Activated CD4-positive, CD25-positive, alpha-beta regulatory T cell treated with anti-CD3 and anti-CD28 coated beads, Interleukin-2, amount 50 U/mL, for 24 hours (primary cell): ENCODE measurements around the gene SDHC.
"Not testable (repeated sequence)": the region's sequence is repeated elsewhere in the genome, so short reads cannot be mapped to it uniquely, and the experiment has no call there.

Experiments used
- ATAC-seq, 2 donors: fragments of 150-1000 bp; cut with Tn5 transposase; one replicate each; pipeline ENCODE4 v1.10.0; 2021; ENCODE audit warnings: mild to moderate bottlenecking in 1 of 2, moderate library complexity in 1 of 2

SDHC gene

DNA sequence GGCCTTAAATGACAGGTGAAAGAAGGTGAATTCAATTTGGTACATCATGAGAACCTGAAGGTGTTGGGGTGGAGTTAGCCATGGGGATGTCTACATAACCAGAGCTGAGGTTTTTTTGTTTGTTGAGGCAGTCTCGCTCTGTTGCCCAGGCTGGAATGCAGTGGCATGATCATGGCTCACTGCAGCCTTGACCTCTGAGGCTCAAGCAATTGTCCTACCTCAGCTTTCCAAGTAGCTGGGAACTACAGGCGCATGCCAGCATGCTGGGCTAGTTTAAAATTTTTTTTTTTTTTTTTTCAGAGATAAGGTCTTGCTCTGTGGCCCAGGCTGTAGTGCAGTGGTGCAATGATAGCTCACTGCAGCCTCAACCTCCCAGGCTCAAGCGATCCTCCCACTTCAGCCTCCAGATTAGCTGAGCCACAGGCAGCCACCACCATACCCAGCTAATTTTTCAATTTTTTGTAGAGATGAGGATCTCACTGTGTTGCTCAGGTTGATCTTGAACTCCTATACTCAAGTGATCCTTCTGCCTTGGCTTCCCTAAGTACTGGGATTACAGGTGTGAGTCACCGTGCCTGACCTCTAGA lies 2.5 kb upstream of the SDHC start:
- ATAC-seq, result no peak

DNA sequence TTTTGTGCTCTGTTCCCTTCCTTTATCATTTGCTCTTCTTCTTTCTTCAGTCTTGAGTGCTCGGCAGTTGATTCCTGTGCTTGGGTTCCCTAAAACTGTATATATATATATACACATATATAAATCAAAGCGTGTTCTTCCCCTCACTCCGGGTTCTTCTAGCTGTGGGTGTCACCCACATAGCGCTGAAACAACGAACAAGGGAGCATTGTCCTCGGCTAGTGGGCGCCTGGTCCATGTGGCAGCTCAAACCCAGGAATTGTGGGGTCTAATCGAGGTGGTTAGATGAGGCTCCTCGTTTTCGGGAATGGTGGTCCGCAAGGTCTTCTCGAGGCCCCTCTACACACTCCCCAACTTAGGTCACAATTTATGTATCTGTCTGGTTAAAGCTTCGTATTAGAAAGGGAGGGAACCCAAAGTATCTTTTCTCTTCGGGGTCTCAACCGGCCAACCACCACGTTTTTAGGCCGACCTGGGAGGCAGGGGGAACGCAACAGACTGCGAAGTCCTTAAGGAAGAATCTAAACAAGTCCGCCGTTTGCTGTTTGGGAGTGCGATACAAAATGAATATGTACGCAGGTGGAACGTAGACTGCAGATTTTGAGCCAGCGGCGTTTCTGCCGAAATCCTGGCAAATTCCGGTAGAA lies 504 bp upstream of the SDHC start:
- no peak for ATAC-seq

GRCh38 chr1:161315841-161316674 lies 1.9 kb downstream of the SDHC start:
- not testable (repeated sequence) for ATAC-seq

DNA sequence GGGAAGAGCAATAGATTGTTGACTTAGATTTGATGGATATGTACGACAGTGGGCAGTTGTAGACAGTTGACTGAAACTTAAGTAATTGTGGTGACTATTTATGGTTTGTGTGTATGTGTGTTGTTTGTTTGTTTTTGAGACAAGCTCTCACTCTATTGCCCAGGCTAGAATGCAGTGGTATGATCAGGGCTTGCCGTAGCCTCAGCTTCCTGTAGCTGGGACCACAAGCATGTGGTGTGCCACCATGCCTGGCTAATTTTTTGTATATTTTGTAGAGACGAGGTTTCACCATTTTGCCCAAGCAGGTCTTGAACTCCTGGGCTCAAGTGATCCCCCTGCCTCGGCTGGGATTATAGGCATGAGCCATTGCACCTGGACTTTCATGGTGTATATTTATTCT lies 9.8 kb downstream of the SDHC start:
- no peak for ATAC-seq

DNA sequence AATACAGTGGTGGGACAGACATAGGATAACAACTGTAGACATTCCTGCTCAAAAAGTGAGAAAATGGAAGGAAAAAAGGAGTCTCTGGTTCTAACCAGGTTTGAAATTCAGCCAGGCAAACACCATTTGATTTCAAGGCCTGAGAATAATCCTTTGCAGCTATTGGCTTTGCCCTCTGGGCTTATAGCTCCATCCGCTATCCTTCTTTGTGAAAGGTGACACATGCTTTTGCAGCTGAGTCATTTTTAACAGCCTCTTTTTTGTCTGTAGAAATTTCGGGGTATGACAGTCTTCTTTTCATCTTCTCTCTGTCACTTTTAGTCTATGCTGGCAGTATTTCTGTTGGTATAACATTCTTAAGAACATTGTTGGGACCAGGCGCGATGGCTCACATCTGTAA lies 16.2 kb downstream of the SDHC start:
- ATAC-seq, result no peak

DNA sequence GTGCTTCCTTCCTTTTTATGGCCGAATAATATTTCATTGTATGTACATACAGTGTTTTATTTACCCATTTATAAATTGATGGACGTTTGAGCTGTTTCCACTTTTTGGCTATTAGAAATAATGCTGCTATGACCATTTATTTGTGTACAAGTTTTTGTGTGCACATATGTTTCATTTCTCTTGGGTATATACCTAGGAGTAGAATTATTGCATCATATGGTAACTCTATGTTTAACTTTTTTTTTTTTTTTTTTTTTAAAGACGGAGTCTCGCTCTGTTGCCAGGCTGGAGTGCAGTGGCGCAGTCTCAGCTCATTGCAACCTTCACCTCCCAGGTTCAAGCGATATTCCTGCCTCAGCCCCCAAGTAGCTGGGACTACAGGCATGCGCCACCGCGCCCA lies 19.0 kb downstream of the SDHC start:
- no peak for ATAC-seq

GRCh38 chr1:161335796-161336195 lies 21.6 kb downstream of the SDHC start:
- ATAC-seq, result no peak

DNA sequence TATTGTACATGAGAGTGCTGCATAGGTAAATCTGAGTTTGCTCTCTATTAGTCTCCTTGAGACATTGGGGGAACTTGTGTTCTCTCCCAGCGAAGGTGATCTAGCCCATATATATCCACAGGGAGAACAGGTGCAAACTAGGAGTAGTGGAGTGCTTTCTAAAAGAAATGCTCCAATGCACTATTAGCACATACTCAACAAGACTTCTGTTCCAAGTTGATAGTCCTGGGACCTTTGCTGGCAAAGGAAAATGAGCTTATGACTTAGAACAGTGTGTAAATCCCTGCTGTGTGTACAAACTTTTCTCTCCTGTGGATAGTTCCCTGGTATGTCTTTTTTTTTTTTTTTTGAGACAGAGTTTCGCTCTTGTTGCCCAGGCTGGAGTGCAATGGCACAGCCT lies 28.0 kb downstream of the SDHC start:
- no peak for ATAC-seq

DNA sequence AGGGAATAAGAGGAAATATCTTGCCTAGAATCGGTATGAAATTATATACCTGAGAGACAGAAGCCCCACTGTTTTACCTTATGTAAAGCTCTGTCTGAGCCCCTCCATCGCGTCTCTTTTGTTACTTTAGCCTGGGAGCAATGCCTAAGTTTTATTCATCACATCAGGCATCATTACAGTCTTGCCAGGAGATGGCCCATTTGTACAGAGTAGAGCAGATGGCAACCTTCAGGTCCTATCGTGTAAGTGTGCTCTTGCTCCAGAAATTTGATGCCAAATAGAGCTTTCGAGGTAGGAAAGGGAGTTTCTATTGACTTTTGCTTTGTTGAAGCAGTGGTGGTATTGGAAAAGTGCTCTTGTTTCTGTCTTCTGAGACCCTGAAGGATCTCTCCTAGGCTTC lies 28.6 kb downstream of the SDHC start:
- no peak for ATAC-seq

DNA sequence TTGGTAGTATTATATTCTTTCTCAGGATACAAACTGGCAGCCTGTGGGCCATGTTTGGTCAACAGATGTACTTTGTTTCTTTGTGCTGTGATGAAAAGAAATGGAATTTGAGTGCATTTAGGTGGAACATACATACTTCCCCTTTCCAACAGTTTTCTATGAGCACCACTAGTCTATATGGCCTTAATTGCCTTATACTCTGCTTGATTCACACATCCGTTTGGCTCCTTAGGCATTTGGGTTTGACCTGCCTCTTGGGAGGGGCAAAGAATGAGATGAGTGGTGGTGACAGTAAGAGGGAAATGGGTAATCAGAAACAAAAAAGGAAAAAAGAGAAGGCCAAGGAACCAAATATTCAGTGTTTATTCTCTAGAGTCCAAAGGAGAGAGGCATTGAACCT lies 36.5 kb downstream of the SDHC start:
- ATAC-seq, result no peak

- ATAC-seq, result peak in 1 of 2 donors; percentile 10
These were observed 37.3 kb downstream of the SDHC start for GRCh38 chr1:161351482-161351881.

DNA sequence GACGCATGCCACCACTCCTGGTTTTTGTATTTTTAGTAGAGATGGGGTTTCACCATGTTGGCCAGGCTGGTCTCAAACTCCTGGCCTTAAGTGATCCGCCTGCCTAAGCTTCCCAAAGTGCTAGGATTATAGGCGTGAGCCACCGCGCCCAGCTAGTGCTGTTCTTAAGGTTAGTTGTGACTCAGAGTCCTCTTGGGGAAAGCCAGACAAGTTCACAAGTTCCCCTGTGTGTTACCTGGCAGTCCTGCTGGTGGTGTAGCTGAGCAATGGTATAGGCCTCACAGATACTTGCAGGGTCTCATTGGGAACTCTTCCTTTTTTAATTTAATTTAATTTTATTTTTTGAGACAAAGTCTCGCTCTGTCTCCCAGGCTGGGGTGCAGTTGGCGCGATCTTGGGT lies 42.9 kb downstream of the SDHC start:
- ATAC-seq, result no peak

GRCh38 chr1:161359291-161359690 lies 45.1 kb downstream of the SDHC start:
- ATAC-seq, result no peak

DNA sequence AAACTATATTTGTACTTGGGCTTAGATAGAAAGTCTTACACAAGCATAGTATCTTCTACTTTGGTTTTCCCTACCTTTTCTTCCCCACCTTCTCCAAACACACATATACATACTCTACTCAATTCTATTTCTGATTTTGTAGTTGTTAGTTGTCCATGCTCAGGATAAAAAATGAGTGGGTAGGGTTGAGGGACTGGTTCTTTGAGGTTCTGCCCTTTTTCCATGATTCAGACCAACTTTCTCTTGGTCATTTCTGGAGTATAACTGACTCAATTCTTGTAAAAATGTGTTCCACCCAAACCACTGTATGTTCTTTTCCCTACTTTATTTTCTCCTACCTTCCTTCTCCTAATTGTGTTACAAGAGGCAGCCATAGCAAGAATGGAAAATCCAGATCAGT lies 50.2 kb downstream of the SDHC start:
- ATAC-seq, result no peak

- ATAC-seq, result no peak
These were observed 51.0 kb downstream of the SDHC start for GRCh38 chr1:161365207-161365606.

DNA sequence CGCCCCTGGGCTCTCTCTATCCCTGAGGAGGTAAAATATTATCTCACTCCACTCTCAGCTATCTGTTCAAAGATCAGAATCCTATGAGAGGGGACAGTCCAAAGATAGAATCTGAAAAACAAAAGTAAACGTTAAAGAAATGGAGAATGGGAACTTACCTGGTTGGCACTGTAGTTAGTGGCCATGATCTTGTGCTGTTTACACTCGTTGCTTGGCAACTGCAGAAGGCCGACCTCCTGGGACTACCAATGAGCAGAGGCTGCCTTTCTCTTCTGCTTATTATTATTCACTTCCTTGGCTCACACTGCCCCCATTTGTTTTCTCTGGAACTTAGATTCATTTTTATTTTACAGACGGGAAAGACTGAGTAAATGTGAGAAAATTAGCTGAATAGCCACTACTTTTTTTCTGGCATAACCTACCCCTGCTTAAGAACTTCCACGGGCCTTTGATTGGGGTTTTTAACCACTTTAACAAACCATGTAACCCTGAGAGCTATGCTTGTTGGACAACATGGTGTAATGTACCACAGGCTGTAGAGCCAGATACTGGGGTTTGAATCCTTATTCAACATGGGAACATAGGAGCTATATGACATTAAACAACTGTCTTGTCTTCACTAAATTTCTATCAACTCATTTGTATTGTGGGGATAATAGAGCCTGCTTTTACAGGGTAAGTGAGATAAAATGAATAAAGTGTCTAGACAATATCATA lies 53.7 kb downstream of the SDHC start, which contains the start of gene CFAP126:
TSS of gene CFAP126 (minus strand) at position 193 of the 717 bp plus-strand sequence. CDS start at position 185, 8 bp downstream.
- peak; percentile 93 to 95 for ATAC-seq

- no peak for ATAC-seq
These were observed 59.3 kb downstream of the SDHC start for GRCh38 chr1:161373442-161373841.

- no peak for ATAC-seq
These were observed 60.2 kb downstream of the SDHC start for GRCh38 chr1:161374373-161374772.

- no peak for ATAC-seq
These were observed 63.8 kb downstream of the SDHC start for GRCh38 chr1:161378014-161378413.

DNA sequence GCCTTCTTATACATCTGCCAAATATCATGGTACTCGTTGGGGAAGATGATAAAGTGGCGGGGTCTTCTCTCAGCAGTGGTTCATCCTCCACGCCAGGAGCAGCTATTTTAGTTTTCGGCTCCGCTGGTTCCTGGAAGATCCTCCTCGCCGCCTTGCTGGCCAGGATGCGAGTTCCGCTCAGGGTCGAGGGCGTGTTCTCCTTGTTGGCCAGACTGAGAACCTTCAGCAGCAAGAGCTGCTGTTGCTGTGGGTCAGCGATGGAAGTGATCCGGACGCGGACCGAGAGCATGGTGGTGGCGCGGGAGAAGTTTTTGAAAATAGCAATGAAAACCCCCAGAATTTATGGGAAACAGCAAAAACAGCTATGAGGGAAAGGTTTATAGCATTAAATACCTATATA lies 64.9 kb downstream of the SDHC start:
- ATAC-seq, result no peak

DNA sequence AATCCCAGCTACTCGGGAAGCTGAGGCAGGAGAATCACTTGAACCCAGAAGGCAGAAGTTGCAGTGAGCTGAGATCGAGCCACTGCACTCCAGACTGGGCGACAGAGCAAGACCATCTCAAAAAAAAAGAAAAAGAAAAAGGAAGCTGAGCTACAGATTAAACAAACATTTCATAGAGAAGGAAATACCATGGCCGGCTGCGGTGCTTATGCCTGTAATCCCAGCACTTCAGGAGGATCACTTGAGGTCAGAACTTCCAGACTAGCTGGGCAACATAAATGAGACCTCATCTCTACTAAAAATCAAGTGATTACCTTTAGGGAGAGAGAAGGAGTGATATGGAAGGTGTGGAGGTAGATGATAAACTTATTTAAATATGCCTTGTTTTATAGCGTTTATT lies 67.5 kb downstream of the SDHC start:
- no peak for ATAC-seq

- peak; percentile 51 to 62 for ATAC-seq
These were observed 68.2 kb downstream of the SDHC start for GRCh38 chr1:161382214-161383019.
